GM21367 (cell line): ENCODE measurements around the gene PXMP4.
A peak's percentile ranks its signal among the peaks of the same experiment; 100 is the strongest.

Experiments used
- ATAC-seq: cut with Tn5 transposase; IDR thresholded peaks from one replicate; pipeline ENCODE4 v1.9.1; 2021; ENCODE audit not compliant: unreplicated experiment

PXMP4 gene

DNA sequence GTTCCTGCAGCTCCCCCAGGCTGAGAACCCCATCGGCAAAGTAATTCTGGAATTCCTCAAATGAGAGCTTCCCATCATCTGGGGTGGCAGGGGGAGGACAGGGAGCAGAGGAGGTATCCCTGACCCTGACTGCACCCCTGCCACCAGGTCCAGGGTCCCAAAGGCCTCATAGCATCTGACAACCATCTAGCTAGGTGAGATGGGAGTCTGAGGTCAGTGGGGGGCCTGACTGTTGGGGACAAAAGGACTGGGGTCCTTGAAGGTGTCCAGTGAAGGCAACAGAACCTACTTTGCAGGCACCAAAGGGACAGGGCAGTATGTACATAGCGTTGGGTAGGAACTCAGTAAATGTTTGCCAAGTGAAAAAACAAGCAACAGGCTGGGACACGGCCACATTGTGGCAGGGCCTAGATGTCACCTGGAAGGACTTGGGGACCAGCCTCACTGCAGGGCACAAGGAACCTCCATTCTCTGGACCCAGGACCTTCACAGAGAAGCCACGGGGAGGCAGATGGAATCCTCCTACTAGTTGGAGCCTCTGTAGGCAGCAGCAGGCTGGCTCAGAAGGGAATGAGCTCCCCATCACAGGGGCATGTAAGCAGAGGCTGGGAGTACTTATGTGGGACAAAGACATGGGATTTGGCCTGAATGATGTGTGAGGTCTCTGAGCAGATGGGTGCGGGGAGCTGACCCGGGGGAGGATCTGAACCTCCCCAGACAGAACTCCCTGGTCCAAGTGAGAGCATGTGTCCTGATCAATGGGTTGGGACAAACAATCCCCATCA, 49.2 kb downstream of the PXMP4 start:
- no peak for ATAC-seq

DNA sequence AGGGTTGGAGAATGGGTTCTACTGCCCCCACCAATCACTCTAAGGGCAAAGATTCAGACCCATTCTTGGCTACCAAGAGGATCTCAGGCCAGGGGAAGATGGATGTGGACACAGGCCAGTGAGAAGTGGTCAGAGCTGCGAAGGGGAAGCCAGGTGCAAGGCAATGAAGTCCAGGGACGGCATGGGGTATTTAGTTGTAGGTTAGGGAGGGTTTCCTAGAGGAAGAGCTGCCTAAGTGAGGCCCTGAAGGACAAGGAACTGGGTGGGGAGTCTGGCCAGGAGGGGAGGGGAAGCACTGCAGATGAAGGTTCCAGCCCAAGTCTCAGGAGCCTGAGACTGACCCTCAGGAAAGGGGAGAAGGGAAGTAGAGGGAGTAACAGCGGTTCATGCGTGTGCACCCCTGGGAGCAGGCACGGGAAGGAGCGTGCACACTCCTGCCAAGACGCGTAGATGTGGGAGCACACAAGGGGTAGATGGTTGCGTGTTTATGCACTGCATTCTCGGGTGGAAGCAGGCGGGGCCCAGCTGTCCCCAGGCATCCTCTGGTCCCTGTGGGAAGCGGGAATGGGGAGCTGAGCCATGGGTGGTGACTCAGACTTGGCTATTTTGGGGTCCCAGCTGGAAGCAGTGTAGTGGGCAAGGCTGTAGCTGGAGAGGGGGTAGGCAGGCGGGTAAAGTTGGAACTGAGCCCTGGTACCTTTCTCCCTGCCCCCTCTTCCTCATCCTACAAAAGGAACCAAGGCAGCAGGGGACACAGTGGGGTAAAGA, 50.1 kb downstream of the PXMP4 start:
- ATAC-seq = no peak

DNA sequence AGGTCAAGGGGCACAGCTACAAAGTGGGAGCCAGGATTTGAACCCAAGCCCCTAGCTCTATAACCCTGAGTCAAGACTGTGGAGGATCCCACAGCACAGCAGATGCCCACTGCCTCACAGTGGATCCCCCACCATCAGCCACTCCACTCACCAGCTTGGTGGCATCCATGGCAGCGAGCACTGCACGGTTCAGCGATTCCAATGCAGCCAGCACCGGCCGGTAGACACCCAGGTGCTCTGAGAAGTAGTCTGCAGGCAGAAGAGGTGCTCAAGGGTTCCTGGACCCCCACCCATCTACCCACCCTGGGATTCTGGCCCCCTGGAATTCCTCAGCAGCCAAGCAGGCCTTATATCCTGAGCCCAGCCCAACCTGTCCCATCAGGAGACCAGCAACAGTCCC, 50.9 kb downstream of the PXMP4 start:
- no peak for ATAC-seq

DNA sequence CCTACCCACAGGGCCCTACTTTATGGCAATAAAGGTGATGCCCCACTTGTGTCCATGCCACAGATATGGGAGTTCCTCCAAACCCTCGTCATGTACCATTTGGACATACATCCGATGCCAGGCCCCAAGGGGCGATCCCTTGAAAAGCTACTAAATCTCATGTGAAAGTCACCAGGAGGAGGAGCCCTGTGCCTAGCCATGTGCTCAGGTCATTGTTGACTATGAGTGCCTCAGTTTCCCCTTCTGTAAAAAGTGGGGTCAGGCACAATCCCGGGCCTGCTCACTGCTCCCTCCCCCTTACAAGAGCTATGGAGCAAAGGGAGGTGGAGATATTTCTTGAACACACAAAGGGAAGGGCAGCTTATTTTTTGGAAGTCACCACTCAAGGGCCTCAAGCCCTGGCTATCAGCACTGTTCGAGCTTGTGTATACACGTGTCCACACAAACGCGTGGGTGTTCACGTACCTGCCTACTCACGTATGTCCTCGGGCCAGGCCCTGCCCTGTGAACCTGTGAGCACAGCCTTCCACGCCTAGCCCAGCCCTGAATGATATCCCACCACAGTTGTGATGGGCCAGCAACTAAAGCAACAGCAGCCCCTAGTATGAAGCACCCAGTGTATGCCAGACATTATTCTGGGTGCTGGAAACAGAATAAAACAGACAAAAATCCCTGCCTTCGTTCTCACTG, 51.5 kb downstream of the PXMP4 start:
- no peak for ATAC-seq

DNA sequence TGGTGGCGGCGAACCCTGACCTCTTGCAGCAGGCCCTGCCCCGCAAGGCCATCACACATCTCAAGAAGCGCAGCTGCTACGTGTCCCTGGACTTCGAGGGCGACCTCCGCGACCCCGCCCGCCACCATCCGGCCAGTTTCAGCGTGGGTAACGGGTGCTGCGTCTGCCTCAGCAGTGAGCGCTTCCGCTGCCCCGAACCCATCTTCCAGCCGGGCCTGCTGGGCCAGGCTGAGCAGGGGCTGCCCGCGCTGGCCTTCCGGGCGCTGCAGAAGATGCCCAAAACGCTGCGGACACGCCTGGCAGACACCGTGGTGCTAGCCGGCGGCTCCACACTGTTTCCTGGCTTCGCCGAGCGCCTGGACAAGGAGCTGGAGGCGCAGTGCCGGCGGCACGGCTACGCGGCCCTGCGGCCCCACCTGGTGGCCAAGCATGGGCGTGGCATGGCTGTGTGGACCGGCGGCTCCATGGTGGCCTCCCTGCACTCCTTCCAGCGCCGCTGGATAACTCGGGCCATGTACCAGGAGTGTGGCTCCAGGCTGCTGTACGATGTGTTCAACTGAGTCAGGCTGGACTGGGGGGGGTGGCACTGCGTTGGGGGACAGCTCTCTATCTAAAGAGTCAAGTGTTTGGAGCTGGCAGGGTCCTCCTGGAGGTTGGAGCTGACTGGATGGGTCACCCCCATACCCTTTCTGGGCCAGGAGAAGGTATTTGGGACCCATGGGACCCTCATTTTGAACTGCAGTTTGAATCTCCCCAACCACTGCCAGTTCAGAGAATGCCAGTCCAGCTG, 52.2 kb downstream of the PXMP4 start:
- ATAC-seq = no peak

DNA sequence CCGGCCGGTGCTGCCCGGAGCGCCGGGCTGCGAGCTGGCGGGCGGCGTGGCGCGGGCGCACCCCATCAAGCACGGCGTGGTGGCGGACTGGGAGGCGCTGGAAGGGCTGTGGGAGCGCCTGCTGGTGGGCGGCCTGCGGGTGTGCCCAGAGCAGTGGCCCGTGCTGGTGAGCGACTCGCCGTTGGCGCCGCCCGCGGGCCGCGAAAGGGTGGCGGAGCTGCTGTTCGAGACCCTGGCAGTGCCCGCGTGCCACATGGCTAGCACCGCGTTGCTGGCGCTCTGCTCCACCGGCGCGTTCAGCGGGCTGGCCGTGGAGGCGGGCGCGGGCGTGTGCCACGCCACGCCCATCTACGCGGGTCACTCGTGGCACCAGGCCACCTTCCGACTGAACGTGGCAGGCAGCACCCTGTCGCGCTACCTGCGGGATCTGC, 52.9 kb downstream of the PXMP4 start:
- no peak for ATAC-seq

DNA sequence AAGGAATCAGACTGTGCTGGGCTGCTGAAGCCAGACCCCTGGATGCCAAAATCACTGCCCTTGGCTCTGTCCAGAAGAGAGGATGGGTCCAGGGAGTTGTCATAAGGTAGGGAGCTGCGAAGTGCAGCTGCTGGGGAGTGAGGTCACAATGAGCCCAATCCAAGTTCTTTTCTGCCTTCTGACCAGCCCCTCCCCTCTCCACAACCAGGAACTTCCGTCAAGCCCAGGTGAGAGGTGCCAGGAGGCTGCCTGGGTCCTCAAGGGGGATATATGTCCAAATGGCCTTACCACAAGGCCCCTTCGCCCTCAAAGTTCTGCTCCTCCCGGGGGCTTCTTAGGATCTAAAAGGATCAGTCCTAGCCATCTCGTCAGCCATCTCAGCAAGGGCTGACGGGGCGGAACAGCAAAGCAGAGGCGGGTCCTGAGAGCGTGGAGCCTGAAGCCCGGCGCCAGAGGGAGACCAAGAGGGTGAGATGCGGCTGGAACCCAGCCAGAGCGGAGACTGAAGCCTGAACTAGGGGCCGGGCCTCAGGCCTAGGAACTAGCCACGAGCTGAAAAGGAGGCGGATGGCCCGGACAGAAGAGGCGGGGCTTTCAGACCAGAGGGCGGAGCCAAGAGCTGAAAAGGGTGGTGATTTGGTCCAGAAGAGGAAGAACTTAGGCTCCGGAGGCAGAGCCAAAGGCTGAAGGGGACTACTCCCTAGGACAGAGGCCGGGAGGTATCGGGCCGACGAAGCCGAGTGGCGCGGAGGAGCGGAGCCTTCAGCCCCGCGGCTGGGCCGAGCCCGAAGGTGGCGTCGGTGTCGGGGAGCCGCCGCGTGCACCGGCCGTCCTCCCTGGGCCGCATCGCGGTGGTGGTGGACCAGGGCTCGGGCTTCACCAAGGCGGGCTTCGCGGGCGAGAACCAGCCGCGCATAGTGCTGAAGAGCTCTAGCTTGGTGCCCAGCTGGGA, 53.5 kb downstream of the PXMP4 start, which contains the start of gene ACTL10:
ACTL10 (plus strand) TSS at position 651 of the 952 bp plus-strand sequence. CDS start 555 bp downstream, outside the sequence.
- ATAC-seq = peak; percentile 59

DNA sequence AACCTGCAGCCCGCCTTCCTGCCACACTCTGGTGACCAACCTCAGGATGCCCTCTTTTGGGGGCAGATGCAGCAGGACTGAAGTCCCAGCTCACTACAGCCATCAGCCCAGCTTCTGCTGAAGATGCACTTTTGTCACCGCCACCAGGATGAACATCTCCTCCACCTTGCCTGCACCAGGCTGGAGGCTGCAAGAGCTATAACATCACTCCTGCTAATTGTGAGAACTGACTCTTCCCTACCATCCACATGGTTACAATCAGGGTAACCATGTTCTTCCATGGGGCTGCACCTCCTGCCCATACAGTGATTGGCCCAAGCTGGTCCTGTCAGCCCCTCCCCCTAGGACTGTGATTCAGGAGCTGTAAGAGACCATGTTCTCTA, 55.4 kb downstream of the PXMP4 start:
- no peak for ATAC-seq

DNA sequence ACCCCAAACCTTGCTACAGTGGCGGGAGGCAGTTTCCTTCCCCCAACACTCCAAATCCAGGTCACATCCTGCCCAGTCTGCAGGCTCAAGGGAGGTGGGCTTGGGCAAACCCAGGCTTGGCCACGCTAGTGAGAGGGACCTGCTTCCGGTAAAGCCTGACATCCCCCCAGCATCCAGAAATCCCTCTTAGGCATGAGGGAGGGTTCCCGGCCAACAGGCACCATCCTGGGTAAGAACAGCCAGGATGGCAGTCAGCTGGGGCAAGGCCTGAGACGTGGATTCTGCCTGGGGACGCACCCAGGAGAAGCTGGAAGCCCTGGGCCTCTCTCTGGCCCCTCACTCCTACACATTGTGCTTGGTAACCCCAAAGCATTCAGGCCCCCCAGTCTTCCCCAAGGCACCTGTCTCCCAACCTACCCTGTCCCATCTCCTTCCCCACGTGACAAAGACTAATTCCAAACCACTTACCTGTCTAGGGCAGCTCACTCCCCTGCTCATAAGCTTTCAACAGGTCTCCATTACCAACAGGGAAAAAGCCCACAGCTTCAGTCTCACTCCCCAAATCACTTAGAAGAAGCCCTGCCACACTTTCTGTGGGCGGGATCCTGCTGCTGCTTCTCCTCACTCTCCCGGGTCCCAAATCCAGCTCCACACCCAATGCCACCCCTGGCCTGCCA, 55.9 kb downstream of the PXMP4 start:
- ATAC-seq = no peak

DNA sequence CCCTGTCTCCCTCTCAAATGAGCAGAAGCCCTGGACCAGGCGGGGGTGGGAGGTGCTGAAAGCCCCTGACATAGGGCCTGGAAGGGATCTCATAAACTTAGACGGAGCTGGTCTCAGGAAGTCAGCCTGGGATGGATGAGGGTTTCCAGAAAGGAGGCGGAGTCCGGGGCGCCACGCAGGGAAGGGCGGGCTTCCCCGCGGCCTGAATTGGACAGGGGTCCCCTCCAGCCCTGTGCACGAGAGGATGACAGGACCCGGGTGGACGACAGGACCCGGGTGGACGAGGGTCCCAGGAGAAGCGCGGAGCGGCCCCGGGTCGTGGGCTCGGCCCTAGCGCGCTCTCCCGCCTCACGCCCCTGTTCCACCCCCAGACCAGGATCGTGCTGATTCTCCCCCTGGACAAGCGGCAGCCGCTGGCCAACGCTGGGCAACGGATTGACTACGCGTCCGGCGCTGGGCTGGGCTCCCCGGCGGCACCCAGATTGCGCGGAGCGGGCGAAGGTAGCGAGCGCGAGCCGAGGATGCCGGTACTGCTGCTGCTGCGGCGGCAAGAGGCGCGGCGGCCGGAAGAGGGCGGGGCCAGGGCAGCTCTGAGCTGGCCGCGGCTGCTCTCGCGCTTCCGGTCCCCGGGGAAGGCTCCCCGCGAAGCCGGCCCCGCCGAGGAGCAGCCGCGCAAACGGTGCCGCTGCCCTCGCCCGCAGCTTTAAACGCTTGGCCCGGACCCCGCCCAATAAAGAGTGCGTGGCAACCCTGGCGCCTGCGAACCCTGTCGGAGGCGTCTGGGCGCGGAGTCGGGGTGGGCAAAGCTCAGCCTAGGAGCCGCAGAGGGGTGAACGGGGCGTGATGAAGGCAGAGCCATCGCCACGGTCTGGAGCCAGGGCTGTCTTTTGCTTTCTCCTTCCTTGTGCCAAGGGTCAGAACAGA, 56.7 kb downstream of the PXMP4 start:
- no peak for ATAC-seq

DNA sequence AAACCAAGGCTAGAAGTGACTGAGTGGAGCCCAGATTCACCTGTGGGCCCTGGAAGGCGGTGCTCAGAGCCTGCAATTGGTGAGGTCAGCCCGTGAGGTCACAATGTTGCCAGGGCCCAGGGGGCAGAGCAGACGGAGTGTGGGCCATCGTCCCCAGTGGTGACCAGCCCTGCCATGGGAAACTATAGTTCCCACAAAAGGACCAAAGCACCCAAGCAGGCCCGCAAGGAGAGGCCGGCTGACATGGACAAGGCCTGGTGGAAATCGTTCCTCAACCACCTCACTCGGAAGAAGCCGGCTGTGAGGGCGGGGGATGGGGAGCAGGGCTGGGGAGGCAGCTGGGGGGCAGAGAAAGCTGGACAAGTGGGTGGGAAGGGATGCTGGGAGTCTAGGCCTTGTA, 57.9 kb downstream of the PXMP4 start, which contains the start of gene C20orf144:
C20orf144 (plus strand) TSS at position 156 of the 400 bp plus-strand sequence; CDS start at position 175, 19 bp downstream.
- no peak for ATAC-seq

DNA sequence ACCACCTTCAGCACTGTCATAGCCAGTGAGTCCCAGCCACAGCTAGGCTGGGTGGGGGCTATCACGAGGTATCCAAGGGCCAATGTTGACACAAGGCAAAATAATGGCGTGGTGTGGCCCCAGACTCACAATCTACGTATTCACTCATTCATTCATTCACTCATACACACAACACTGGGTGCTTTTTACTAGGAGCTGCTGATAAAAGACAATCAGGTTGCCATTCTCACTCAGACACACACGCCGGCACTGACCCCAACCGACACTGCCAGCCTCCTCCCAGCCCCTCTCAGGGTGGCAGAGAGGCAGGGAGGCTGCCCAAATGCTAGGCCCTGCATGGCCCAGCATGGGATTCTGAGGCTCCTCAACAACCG, 59.4 kb downstream of the PXMP4 start:
- ATAC-seq = no peak

DNA sequence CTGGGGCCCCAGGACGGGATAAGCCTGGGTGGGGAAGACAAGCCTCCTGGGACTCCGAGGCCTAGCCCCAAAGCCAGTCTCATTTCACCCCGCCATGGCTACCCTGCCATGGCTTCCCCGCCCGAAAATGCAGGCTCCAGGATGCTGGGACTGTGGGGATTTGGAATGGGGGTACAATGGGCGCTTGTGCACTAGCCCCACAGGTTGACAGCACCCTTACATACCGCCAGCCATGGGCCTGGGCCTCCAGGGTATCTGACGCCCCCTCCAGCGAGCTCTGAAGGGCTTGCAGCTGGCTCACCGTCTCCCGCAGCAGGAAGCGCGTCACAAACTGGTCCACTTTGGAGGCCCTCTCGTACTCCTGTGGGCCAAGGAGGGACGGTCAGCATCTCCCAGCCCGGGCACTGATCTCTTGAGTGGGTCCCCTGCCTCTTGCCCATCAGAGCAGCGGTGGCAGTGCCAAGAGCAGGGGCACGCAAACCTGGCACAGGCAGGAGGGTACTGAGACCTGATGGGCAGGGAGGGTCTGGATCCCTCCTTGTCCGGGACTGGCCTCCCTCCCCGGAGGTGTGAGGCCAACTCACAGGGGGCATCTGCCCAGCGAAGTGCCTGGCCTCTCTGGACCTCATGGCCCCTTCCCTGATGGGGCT, 60.0 kb downstream of the PXMP4 start:
- no peak for ATAC-seq

DNA sequence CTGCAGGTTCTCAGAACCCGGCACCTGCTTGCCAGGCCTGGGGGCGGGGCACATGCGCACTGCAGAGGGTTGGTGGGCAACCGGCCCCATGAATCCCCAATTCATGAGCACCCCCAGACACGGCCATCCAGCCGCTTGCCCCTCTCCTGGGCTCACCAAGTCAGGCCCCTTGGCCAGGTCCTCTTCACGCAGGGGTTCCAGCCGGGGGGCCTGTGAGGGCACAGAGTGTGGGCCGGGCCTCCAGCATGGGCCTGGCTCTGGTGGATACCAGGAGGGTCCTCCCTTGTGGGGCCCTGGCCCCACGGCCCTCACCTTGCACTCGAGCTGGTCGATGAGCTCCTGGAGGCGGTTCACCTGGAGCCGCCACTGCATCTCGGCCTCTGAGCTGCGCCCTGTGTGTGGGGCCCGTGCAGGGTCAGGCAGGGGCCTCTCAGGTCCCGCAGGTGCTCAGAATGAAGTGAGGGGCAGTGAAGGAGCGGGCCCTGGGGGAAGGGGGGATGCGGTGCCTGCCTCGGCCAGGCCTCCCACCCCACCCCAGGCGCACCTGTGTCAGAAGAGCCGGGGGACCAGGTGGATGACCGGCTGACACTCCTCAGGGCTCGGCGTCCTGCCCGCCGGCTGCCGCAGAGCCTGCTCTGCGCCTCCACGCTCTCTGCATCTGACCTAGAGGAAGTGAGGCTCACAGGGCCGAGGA, 60.6 kb downstream of the PXMP4 start:
- ATAC-seq = no peak

DNA sequence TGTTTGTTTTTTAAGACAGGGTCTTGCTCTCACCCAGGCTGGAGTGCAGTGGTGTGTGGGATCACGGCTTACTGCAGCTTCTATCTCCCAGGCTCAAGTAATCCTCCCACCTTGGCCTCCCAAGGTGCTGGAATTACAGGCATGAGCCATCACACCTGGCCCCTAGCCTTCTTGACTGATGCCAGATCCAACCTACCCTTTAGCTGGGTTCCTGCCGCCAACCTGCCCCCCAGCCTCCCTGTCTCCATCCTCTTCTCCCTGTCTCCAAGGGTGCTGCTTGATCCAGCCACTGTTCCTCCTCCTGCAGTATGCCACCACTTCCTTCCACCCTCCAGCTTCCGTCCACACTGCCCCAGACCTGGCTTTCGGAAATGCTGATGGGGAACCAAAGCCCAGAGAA, 61.2 kb downstream of the PXMP4 start:
- no peak for ATAC-seq

DNA sequence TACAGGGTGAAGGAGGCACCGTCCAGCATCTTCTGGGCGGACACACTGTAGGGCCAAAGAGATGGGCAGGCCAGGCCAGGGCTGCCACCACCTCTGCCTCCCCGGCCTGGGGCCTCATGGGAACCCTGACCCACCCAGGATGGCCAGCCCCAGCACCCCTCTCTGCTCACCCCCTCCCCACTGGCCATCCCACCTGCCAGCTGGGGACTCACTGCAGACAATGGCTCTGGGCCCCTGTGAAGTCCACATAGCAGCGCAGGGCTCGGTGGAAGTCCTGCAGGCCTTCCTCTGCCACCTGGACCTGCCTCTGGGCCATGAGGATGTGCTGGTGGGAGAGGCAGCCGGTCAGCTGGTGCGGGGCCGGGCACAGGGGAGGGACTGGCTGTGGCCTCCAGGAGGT, 61.6 kb downstream of the PXMP4 start:
- no peak for ATAC-seq

DNA sequence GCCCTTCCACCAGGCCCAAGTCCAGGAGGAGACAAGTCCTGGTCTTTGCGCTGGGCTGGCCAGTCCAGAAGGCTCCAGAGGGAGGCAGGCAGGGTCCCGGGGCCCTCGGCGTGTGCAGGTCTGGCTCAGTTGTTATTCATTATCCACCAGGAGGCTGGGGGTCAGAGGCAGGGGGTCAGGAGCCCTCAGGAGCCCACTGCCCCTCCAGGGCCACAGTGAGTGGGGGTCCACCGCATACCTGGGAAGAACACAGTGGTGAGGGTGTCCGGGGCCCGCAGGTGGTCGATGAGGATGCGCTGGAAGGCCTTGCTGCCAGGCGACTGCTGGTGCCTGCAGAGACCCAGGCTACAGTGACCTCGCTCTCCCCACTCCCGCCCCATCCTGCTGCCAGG, 62.4 kb downstream of the PXMP4 start:
- no peak for ATAC-seq
